HL-60 (cell line): ENCODE results near the gene TNFSF13.

ENCODE experiments used
- CTCF ChIP-seq: IDR thresholded peaks from one replicate; pipeline ENCODE4 v1.5.1; 2011; ENCODE audit warnings: low read length, control low read depth, inconsistent platforms; ENCODE audit not compliant: insufficient read depth
- GABPA ChIP-seq: IDR thresholded peaks from 2 replicates; pipeline ENCODE4 v1.6.1; 2012; ENCODE audit warnings: low read depth
- POLR2AphosphoS5 ChIP-seq: IDR thresholded peaks from 2 replicates; pipeline ENCODE4 v1.6.1; 2012; ENCODE audit warnings: low read depth
- REST ChIP-seq: IDR thresholded peaks from 2 replicates; pipeline ENCODE4 v1.6.1; 2012; ENCODE audit warnings: low read depth; ENCODE audit not compliant: insufficient replicate concordance
- SPI1 ChIP-seq: IDR thresholded peaks from 2 replicates; pipeline ENCODE4 v1.6.1; 2012; ENCODE audit warnings: low read depth, mild to moderate bottlenecking, borderline replicate concordance

GRCh38 chr17:7538050-7538449 lies 20.5 kb upstream of the TNFSF13 start:
- TF ChIP-seq CTCF = no peak
- no peak for TF ChIP-seq GABPA
- no peak for TF ChIP-seq POLR2AphosphoS5
- no peak for TF ChIP-seq SPI1
- no peak for TF ChIP-seq REST
